ENCODE measurements around the gene OPN1LW.
"Not testable (repeated sequence)": the region's sequence is repeated elsewhere in the genome, so short reads cannot be mapped to it uniquely, and the experiment has no call there.

DNA sequence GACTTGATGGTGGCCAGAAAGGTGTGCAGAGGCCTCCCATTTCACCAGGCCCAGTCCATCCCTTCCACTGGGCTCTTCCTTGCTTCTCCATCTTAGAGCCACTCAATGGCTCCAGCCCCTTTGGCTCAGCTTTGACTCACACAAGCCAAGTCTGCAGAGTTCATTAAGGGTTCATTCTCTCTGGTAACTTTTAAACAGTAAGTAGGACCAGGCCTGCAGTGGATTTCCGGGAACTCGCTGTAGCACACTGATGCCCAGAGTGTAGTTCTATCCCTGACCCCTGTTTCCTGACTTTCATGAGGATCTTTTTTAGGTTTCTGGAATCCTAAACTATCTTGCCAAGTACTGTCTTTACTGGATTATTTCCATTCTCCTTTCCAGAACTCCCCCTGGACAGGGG lies 13.2 kb downstream of the OPN1LW start:
- TF ChIP-seq, protein P1, sequence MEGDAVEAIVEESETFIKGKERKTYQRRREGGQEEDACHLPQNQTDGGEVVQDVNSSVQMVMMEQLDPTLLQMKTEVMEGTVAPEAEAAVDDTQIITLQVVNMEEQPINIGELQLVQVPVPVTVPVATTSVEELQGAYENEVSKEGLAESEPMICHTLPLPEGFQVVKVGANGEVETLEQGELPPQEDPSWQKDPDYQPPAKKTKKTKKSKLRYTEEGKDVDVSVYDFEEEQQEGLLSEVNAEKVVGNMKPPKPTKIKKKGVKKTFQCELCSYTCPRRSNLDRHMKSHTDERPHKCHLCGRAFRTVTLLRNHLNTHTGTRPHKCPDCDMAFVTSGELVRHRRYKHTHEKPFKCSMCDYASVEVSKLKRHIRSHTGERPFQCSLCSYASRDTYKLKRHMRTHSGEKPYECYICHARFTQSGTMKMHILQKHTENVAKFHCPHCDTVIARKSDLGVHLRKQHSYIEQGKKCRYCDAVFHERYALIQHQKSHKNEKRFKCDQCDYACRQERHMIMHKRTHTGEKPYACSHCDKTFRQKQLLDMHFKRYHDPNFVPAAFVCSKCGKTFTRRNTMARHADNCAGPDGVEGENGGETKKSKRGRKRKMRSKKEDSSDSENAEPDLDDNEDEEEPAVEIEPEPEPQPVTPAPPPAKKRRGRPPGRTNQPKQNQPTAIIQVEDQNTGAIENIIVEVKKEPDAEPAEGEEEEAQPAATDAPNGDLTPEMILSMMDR (conservative IDR thresholded peaks at IDR 0.05; ENCODE audit: low read depth, low read length), result not testable (repeated sequence)
- TF ChIP-seq EZH2 (IDR thresholded peaks at IDR 0.05; ENCODE audit: borderline replicate concordance, low read depth, low read length, poor library complexity, severe bottlenecking), result not testable (repeated sequence)
